Endodermal cell (in vitro differentiated cells): ENCODE data around the gene KLRF1. TPM values are rescaled to one million over a fixed set of nuclear protein-coding genes. Genes with fewer than 3 reads are reported as not detected.

Experiments used
- DNase-seq: peaks from one replicate; pipeline ENCODE4 v3.0.0-alpha.2; 2017
- H3K27ac ChIP-seq: 2 replicates; pipeline ENCODE4 v1.5.1; 2013; ENCODE audit warnings: mild to moderate bottlenecking, low read depth, low read length, moderate library complexity
- H3K27me3 ChIP-seq: 2 replicates; pipeline ENCODE4 v1.6.1; 2013; ENCODE audit warnings: mild to moderate bottlenecking, low read length, moderate library complexity; ENCODE audit not compliant: insufficient read depth, control insufficient read depth, poor library complexity, severe bottlenecking
- H3K36me3 ChIP-seq: 2 replicates; pipeline ENCODE4 v1.7.0; 2013; ENCODE audit warnings: mild to moderate bottlenecking, low read length, moderate library complexity; ENCODE audit not compliant: control insufficient read depth, insufficient read depth
- H3K4me1 ChIP-seq: one replicate; pipeline ENCODE4 v1.7.0; 2013; ENCODE audit warnings: low read length; ENCODE audit not compliant: control insufficient read depth, insufficient read depth
- H3K4me3 ChIP-seq: 2 replicates; pipeline ENCODE4 v1.5.1; 2013; ENCODE audit warnings: mild to moderate bottlenecking, low read length, moderate library complexity
- H3K9ac ChIP-seq: 2 replicates; pipeline ENCODE4 v1.6.1; 2013; ENCODE audit warnings: mild to moderate bottlenecking, low read length, moderate library complexity; ENCODE audit not compliant: poor library complexity, severe bottlenecking; ENCODE audit errors: extremely low read depth
- H3K9me3 ChIP-seq: 2 replicates; pipeline ENCODE4 v1.6.1; 2013; ENCODE audit warnings: mild to moderate bottlenecking, low read length, moderate library complexity; ENCODE audit not compliant: control insufficient read depth
- H3K27ac Mint-ChIP-seq: 2 replicates; pipeline ENCODE4 v1.8.0; 2020; ENCODE audit warnings: mixed read lengths
- H3K27me3 Mint-ChIP-seq: 2 replicates; pipeline ENCODE4 v1.8.0; 2021; ENCODE audit warnings: mild to moderate bottlenecking, mixed read lengths; ENCODE audit not compliant: insufficient read depth
- H3K36me3 Mint-ChIP-seq: 2 replicates; pipeline ENCODE4 v1.8.0; 2020; ENCODE audit warnings: low read depth, mixed read lengths
- H3K4me1 Mint-ChIP-seq: 2 replicates; pipeline ENCODE4 v1.8.0; 2020; ENCODE audit warnings: mixed read lengths
- H3K4me3 Mint-ChIP-seq: 2 replicates; pipeline ENCODE4 v1.8.0; 2020; ENCODE audit warnings: mild to moderate bottlenecking, moderate library complexity, mixed read lengths
- H3K9me3 Mint-ChIP-seq: 2 replicates; pipeline ENCODE4 v1.8.0; 2020; ENCODE audit warnings: mild to moderate bottlenecking, mixed read lengths
- WGBS, 2 experiments: methylation state at CpG; one replicate each; pipeline versions ENCODE4 v1.1.5 to v1.1.7; 2013; ENCODE audit warnings: missing lambda C conversion rate in 2 of 2, mixed read lengths in 1 of 2; ENCODE audit not compliant: insufficient coverage in 1 of 2, insufficient read length in 1 of 2; 5-methylcytosine and 5-hydroxymethylcytosine counted together
- total RNA-seq, 2 donors: library from RNA; stranded (reverse); fragmentation: NEBNext Ultra II Directional in 1 of 2; extraction: Animal tissue kit (Norgen Biotek cat#: 25700) in 1 of 2; gene quantifications; 2 replicates in 1 of 2; 3 replicates in 1 of 2; pipeline ENCODE4 v1.2.1, GENCODE V29; 2021
- TF ChIP-seq, protein P1 (sequence below): fragments of 200-600 bp; sonication (generic); conservative IDR thresholded peaks from 2 replicates; pipeline ENCODE4 v1.5.0; 2021; ENCODE audit warnings: antibody characterized with exemption, mild to moderate bottlenecking

KLRF1 gene
- total RNA-seq, 2 donors from 2014 or later: not detected

DNA sequence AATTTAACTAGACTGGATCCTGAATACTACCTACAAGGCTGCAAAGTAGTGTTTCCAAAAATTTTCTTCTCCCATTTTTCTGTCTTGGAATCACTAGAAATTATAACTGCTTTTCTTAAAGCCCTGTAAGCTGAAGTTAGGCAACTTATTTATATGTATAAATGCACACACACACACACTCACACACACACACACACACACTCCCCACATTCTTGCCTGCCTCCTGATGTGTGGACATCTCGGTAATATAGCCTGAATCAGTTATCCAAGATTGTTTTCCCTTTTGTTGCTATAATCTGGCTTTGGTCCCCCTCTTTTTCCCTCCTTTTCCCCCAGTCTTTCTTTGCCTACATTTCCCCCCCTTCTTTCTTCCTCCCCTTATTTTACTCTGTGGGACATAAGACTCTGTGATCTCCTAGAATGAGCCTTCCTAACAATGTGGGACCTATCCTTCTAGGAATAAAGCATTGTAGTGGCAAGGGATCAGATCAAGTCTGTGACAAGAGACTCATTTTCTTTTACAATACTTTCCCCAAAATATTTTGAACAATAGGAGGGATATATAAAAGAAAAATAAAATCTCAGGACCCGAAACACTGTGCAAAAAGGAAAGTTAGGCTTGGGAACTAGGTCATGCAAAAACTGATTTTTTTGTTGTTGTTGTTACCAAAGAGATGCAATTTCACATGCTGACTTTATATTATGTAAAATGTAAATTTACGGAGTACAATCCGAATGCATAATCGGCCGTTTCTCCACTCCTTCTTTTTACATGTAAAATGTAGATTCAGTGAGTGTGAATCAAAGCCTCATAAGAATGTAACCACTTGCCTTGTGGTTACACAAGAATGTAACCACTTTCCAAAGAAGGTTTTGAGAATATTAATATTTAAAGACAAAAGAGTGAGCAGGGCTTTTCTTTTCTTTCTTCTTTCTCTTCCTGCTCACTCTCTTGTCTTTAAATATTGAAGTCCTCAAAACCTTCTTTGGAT, 40.3 kb upstream of the KLRF1 start:
- H3K27ac Mint-ChIP-seq: no peak overlapping the region
- no peak overlapping the region for H3K9ac ChIP-seq
- H3K27ac ChIP-seq: no peak overlapping the region

DNA sequence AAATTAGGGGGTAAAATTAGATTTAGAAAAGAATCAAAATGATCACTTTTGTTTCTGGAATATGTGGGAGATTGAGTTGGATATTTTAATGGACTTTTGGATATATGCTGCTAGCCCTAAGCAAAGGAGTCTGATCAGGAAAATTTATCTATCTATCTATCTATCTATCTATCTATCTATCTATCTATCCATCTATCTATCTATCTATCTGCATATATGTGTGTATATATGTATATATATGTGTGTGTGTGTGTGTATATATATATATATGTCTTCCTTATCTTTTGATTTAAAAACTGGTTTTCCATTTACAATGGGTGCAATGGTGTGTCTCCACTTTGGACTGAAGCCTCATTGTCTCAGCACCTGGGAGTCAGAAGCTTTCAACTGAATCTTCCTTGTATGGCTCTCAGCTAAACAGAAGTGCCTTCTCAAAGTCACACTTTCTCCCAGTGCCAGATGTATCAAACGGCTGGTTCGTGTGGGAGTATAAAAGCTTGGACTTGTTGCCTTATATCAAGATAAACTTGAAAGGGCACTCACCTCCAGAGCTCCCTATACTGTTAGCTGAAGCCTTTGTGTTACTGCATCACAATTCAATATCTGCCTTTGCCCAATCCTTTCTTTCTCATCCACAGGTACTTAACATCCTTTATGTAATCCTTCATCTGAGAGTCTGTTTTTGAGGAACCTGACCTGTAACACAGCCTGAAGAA, 34.9 kb upstream of the KLRF1 start:
- no peaks in the 10 kb centered on the region for H3K36me3 ChIP-seq
- H3K36me3 Mint-ChIP-seq: no peaks in the 10 kb centered on the region
- no peak overlapping the region for H3K4me3 ChIP-seq
- H3K27me3 Mint-ChIP-seq: no peaks in the 10 kb centered on the region
- H3K4me1 ChIP-seq: no peaks in the 10 kb centered on the region
- peaks cover 5% of the 10 kb centered on the region for H3K4me1 Mint-ChIP-seq
- H3K9ac ChIP-seq: no peak overlapping the region
- no peaks in the 10 kb centered on the region for H3K27me3 ChIP-seq
- no peak overlapping the region for H3K4me3 Mint-ChIP-seq
- 37% methylated on average over 2 of the region's 2 CpGs; no CpG with 5 or more reads in 1 of the 2 experiments for WGBS, 2 experiments
- no peak overlapping the region for H3K27ac ChIP-seq
- DNase-seq: no peak
- peaks cover 6% of the 10 kb centered on the region for H3K9me3 Mint-ChIP-seq
- H3K9me3 ChIP-seq: no peaks in the 10 kb centered on the region
- no peak overlapping the region for H3K27ac Mint-ChIP-seq
- TF ChIP-seq, protein P1, sequence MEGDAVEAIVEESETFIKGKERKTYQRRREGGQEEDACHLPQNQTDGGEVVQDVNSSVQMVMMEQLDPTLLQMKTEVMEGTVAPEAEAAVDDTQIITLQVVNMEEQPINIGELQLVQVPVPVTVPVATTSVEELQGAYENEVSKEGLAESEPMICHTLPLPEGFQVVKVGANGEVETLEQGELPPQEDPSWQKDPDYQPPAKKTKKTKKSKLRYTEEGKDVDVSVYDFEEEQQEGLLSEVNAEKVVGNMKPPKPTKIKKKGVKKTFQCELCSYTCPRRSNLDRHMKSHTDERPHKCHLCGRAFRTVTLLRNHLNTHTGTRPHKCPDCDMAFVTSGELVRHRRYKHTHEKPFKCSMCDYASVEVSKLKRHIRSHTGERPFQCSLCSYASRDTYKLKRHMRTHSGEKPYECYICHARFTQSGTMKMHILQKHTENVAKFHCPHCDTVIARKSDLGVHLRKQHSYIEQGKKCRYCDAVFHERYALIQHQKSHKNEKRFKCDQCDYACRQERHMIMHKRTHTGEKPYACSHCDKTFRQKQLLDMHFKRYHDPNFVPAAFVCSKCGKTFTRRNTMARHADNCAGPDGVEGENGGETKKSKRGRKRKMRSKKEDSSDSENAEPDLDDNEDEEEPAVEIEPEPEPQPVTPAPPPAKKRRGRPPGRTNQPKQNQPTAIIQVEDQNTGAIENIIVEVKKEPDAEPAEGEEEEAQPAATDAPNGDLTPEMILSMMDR: no peak

More for the DNA sequence above, 40.3 kb upstream of the KLRF1 start:
- Histone ChIP-seq H3K9me3 (no peaks in the 10 kb centered on the region), H3K36me3 (no peaks in the 10 kb centered on the region), H3K4me1 (no peaks in the 10 kb centered on the region), H3K27me3 (no peaks in the 10 kb centered on the region), H3K4me3 (no peak overlapping the region)
- H3K4me1 Mint-ChIP-seq: peaks cover 14% of the 10 kb centered on the region
- peak; percentile 38 for DNase-seq
- no peak overlapping the region for H3K4me3 Mint-ChIP-seq
- H3K36me3 Mint-ChIP-seq: no peaks in the 10 kb centered on the region
- 90 to 92% methylated on average over 2 to 3 of the region's 6 CpGs for WGBS, 2 experiments
- H3K9me3 Mint-ChIP-seq: peaks cover 6% of the 10 kb centered on the region
- TF ChIP-seq, protein P1: no peak
- H3K27me3 Mint-ChIP-seq: no peaks in the 10 kb centered on the region

DNA sequence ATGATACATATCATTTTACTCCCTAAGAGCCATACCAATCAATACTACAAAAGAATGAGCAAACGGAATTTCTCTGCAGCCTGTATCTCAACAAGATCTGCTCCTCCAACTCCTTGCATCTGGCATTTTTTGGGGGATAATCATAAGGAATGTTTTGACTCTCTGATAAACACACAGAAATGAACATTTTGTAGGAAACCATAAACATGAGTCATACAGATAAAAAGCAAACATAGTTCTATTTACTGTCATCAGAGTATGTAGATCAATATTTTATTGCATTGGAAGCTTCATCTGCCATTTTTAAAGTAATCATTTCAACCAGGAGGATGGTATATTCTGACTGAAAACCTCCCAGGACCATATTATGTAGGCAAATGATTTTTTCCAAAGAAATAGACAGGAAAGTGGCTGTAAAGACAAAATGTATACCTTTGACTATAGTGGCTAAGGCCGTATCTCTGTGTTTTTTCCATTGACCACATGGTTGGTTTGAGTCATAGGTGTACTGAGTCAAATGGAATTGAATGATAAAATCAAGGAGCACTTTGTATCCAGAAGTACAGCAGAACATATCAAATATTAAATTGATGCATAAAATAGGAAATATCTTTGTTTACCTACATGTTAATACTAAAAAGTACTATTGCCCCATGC, 34.2 kb upstream of the KLRF1 start:
- TF ChIP-seq, protein P1: no peak
- no peak overlapping the region for H3K4me3 Mint-ChIP-seq
- WGBS, 2 experiments: 92 to 100% methylated on average over 1 to 2 of the region's 2 CpGs
- no peak overlapping the region for H3K27ac Mint-ChIP-seq
- peaks cover 6% of the 10 kb centered on the region for H3K9me3 Mint-ChIP-seq
- H3K4me1 Mint-ChIP-seq: peaks cover 5% of the 10 kb centered on the region
- H3K27me3 Mint-ChIP-seq: no peaks in the 10 kb centered on the region
- Histone ChIP-seq H3K4me1 (no peaks in the 10 kb centered on the region), H3K4me3 (no peak overlapping the region), H3K36me3 (no peaks in the 10 kb centered on the region), H3K27me3 (no peaks in the 10 kb centered on the region), H3K27ac (no peak overlapping the region), H3K9me3 (no peaks in the 10 kb centered on the region), H3K9ac (no peak overlapping the region)
- no peaks in the 10 kb centered on the region for H3K36me3 Mint-ChIP-seq
- DNase-seq: no peak
